HCT116 (cell line): Measurements from ENCODE around the gene CRY1. TPM values are rescaled to one million over a fixed set of nuclear protein-coding genes. Genes with fewer than 3 reads are reported as not detected.

ENCODE experiments used
- ATAC-seq: fragments of 200-7000 bp; cut with Tn5 transposase; 2 replicates; pipeline ENCODE4 v1.9.1; 2020; ENCODE audit warnings: mild to moderate bottlenecking, moderate library complexity
- BruUV-seq: library from RNA; stranded (reverse); fragments of 400-500 nt; replicated peaks from 2 replicates; lab custom pipeline; 2021; lab: Mats Ljungman, UMichigan
- CTCF ChIA-PET: fragments of 300-600 bp; sonication (Branson Sonifier 250); formaldehyde crosslinking; loops from one replicate; lab custom pipeline; 2021; ENCODE audit warnings: antibody characterized with exemption; lab: Charles Lee
- POLR2A ChIA-PET: fragments of 300-600, 350-600 bp; sonication (Branson Sonifier 250); formaldehyde crosslinking; loops from one replicate; lab custom pipeline; 2021; ENCODE audit warnings: antibody characterized with exemption; lab: Charles Lee
- RAD21 ChIA-PET, 2 experiments: fragments of 300-600 bp; sonication (Branson Sonifier 250); formaldehyde crosslinking; loops; one replicate each; lab custom pipeline; 2023; ENCODE audit warnings: low total read pairs in 2 of 2; ENCODE audit not compliant: uncharacterized antibody in 2 of 2, unreplicated experiment in 2 of 2, low non-redundant PET in 1 of 2; lab: Charles Lee
- DNase-seq: peaks from one replicate; pipeline ENCODE4 v3.0.0-alpha.2; 2010; ENCODE audit warnings: low read depth, low spot score
- H2AFZ ChIP-seq: fragments of 200-600 bp; shearing (Covaris generic), sonication (generic); 2 replicates; pipeline ENCODE4 v1.6.1; 2017; ENCODE audit warnings: low read depth, mixed run types, mixed read lengths, antibody characterized with exemption, low read length; ENCODE audit not compliant: poor library complexity, severe bottlenecking
- H3K27ac ChIP-seq: 2 replicates; pipeline ENCODE4 v1.5.1; 2012; ENCODE audit warnings: low read depth, low read length
- H3K27me3 ChIP-seq: fragments of 200-600 bp; sonication (generic); 2 replicates; pipeline ENCODE4 v1.6.1; 2016; ENCODE audit warnings: mixed run types, low read length, mixed read lengths; ENCODE audit not compliant: insufficient read depth
- H3K36me3 ChIP-seq, 2 experiments: fragments of 200-500 bp in 1 of 2; fragments of 200-600 bp in 1 of 2; sonication (Bioruptor generic) in 1 of 2; sonication (generic) in 1 of 2; 2 replicates each; pipeline versions ENCODE4 v1.5.1 to v1.6.1; 2014 to 2016; ENCODE audit warnings: low read length in 2 of 2, inconsistent platforms in 1 of 2, mixed read lengths in 1 of 2, mixed run types in 1 of 2; ENCODE audit not compliant: insufficient read depth in 2 of 2, control insufficient read depth in 1 of 2
- H3K4me1 ChIP-seq, 2 experiments: fragments of 200-600 bp in 1 of 2; sonication (generic) in 1 of 2; 2 replicates each; pipeline versions ENCODE4 v1.5.1 to v1.6.1; 2012 to 2017; ENCODE audit warnings: low read length in 2 of 2, inconsistent platforms in 1 of 2, mild to moderate bottlenecking in 1 of 2, mixed read lengths in 1 of 2, mixed run types in 1 of 2, moderate library complexity in 1 of 2; ENCODE audit not compliant: insufficient read depth in 2 of 2, control insufficient read depth in 1 of 2
- H3K4me2 ChIP-seq: fragments of 200-600 bp; sonication (generic); 2 replicates; pipeline ENCODE4 v1.6.1; 2017; ENCODE audit warnings: mixed run types, low read length, mixed read lengths
- H3K4me3 ChIP-seq, 2 experiments: fragments of 200-600 bp in 1 of 2; sonication (generic) in 1 of 2; replicated peaks in 1 of 2; 2 replicates each; pipeline ENCODE4 v1.5.1; 2011 to 2016; ENCODE audit warnings: low read length in 2 of 2, control low read depth in 1 of 2, low read depth in 1 of 2, mild to moderate bottlenecking in 1 of 2, mixed read lengths in 1 of 2, mixed run types in 1 of 2
- H3K79me2 ChIP-seq: fragments of 200-600 bp; sonication (generic); 2 replicates; pipeline ENCODE4 v1.6.1; 2017; ENCODE audit warnings: mild to moderate bottlenecking, mixed run types, low read length, moderate library complexity, mixed read lengths; ENCODE audit not compliant: insufficient read depth
- H3K9ac ChIP-seq: fragments of 200-600 bp; sonication (generic); 2 replicates; pipeline ENCODE4 v1.6.1; 2016; ENCODE audit warnings: low read length, mixed read lengths
- H3K9me2 ChIP-seq: fragments of 200-600 bp; sonication (generic), shearing (Covaris generic); 2 replicates; pipeline ENCODE4 v1.6.1; 2017; ENCODE audit warnings: mixed run types, mild to moderate bottlenecking, moderate library complexity; ENCODE audit not compliant: insufficient read depth
- H3K9me3 ChIP-seq, 2 experiments: fragments of 200-500 bp in 1 of 2; fragments of 200-600 bp in 1 of 2; sonication (Bioruptor generic) in 1 of 2; sonication (generic) in 1 of 2; 2 replicates each; pipeline ENCODE4 v1.6.1; 2014 to 2017; ENCODE audit warnings: low read length in 2 of 2, mixed read lengths in 2 of 2, inconsistent platforms in 1 of 2, low read depth in 1 of 2, mild to moderate bottlenecking in 1 of 2, mixed run types in 1 of 2, moderate library complexity in 1 of 2; ENCODE audit not compliant: control insufficient read depth in 1 of 2, insufficient read depth in 1 of 2
- H4K20me1 ChIP-seq: fragments of 200-600 bp; sonication (generic), shearing (Covaris generic); 2 replicates; pipeline ENCODE4 v1.6.1; 2017; ENCODE audit warnings: mixed run types, mild to moderate bottlenecking, moderate library complexity; ENCODE audit not compliant: insufficient read depth
- ATF3 ChIP-seq: IDR thresholded peaks from 2 replicates; pipeline ENCODE4 v1.6.1; 2012
- CTCF ChIP-seq, 3 experiments: fragments of 200-600 bp in 1 of 3; sonication (generic) in 1 of 3; IDR thresholded peaks in 2 of 3; conservative IDR thresholded peaks in 1 of 3; 2 replicates each; pipeline ENCODE4 v1.5.1; 2012 to 2017; ENCODE audit warnings: low read depth in 2 of 3, low read length in 2 of 3, antibody characterized with exemption in 1 of 3, borderline replicate concordance in 1 of 3, control low read depth in 1 of 3, mild to moderate bottlenecking in 1 of 3, mixed read lengths in 1 of 3, mixed run types in 1 of 3, moderate library complexity in 1 of 3; ENCODE audit not compliant: insufficient read depth in 1 of 3
- EZH2phosphoT487 ChIP-seq: fragments of 200-600 bp; IDR thresholded peaks from 2 replicates; pipeline ENCODE4 v1.6.1; 2018; ENCODE audit warnings: antibody characterized with exemption, borderline replicate concordance
- JUND ChIP-seq: IDR thresholded peaks from 2 replicates; pipeline ENCODE4 v1.6.1; 2012
- REST ChIP-seq: IDR thresholded peaks from 2 replicates; pipeline ENCODE4 v1.6.1; 2012; ENCODE audit warnings: low read depth
- TCF7L2 ChIP-seq: IDR thresholded peaks from 2 replicates; pipeline ENCODE4 v1.7.0; 2011; ENCODE audit warnings: borderline replicate concordance, inconsistent platforms; ENCODE audit not compliant: insufficient read depth, insufficient read length; ENCODE audit errors: extremely low read depth
- intact Hi-C: fragments of 100-400 bp; cut with micrococcal nuclease; formaldehyde crosslinking; loops from 2 replicates; pipeline ENCODE4 v1.10.0; 2022
- total RNA-seq: library from RNA; stranded (reverse); gene quantifications from one replicate; pipeline ENCODE4 v1.2.1, GENCODE V29; 2021; ENCODE audit not compliant: unreplicated experiment

The CRY1 gene
- total RNA-seq, 1 experiment from 2014 or later: 16.3 TPM

GRCh38 chr12:107080299-107080698 lies 13.1 kb downstream of the CRY1 start:
- TF ChIP-seq CTCF (IDR thresholded peaks at IDR 0.05 in 2 of 3, conservative IDR thresholded peaks at IDR 0.05 in 1 of 3; ENCODE audit: borderline replicate concordance in 1 of 3, insufficient read depth in 1 of 3, low read depth in 2 of 3, low read length in 2 of 3) (no peak), ATF3 (no peak), JUND (no peak), TCF7L2 (no peak), EZH2phosphoT487 (no peak), REST (no peak)
- ATAC-seq (no peak), DNase-seq (no peak)
- CTCF ChIA-PET: interaction anchor here (1.1 to 3.1 kb wide), 2 partner anchors 12 to 24 kb away, joined by 4 to 17 read pairs; no protein-coding TSS in a partner anchor
- POLR2A ChIA-PET: no interaction called here
- no peaks in the 10 kb centered on the region for H4K20me1 ChIP-seq
- no peak overlapping the region for H3K4me2 ChIP-seq
- no peaks in the 10 kb centered on the region for H3K9me3 ChIP-seq
- no TSS peak for BruUV-seq
- no peaks in the 10 kb centered on the region for H3K9me2 ChIP-seq
- no peak overlapping the region for H2AFZ ChIP-seq
- no peaks in the 10 kb centered on the region for H3K27me3 ChIP-seq
- peaks cover 0 to 4% of the 10 kb centered on the region in 2 experiments; a peak in 2 of 4 replicates for H3K36me3 ChIP-seq
- no peak overlapping the region for H3K27ac ChIP-seq
- H3K4me1 ChIP-seq: peaks cover 0 to 4% of the 10 kb centered on the region in 2 experiments; a peak in 1 of 4 replicates
- intact Hi-C loops: no loop called here
- RAD21 ChIA-PET: no interaction called here
- H3K4me3 ChIP-seq: no peak overlapping the region
- H3K9ac ChIP-seq: no peak overlapping the region
- peaks cover 5% of the 10 kb centered on the region; the same call in 1 of the 2 replicates for H3K79me2 ChIP-seq
